ENCODE measurements around the gene PIK3AP1.

PIK3AP1 gene

DNA sequence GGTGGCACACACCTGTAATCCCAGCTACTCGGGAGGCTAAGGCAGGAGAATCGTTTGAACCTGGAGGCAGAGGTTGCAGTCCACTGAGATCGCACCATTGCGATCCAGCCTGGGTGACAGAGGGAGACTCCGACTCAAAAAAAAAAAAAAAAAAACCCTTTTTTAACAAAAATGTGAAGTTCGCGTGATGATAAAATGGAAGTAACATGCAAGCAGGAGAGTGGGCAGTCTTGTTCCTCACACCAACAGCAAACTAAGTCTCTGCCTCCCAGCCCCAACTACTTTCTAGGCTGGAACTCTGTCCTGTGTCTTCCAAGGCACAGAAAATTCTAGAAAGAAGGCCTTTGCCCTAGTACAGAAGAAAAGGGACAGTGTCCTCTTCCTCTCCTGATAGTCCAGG, 11.3 kb downstream of the PIK3AP1 start:
- peaks cover 5% of the 10 kb centered on the region for H3K27me3 Mint-ChIP-seq (ENCODE audit: low read depth, poor library complexity)
- peaks cover 8% of the 10 kb centered on the region for H3K4me1 Mint-ChIP-seq
- DNase-seq = no peak
- no peak for TF ChIP-seq CTCF (IDR thresholded peaks at IDR 0.05)
- no peak overlapping the region for H3K27ac Mint-ChIP-seq
- no peaks in the 10 kb centered on the region for H3K9me3 Mint-ChIP-seq
- H3K4me3 Mint-ChIP-seq = no peak overlapping the region
- H3K36me3 Mint-ChIP-seq (ENCODE audit: low read depth) = no peaks in the 10 kb centered on the region

GRCh38 chr10:96708456-96708855, 11.9 kb downstream of the PIK3AP1 start:
- peaks cover 8% of the 10 kb centered on the region for H3K4me1 Mint-ChIP-seq
- no peaks in the 10 kb centered on the region for H3K9me3 Mint-ChIP-seq
- no peak overlapping the region for H3K4me3 Mint-ChIP-seq
- H3K36me3 Mint-ChIP-seq (ENCODE audit: low read depth) = no peaks in the 10 kb centered on the region
- TF ChIP-seq CTCF (IDR thresholded peaks at IDR 0.05) = no peak
- no peak overlapping the region for H3K27ac Mint-ChIP-seq
- peaks cover 5% of the 10 kb centered on the region for H3K27me3 Mint-ChIP-seq (ENCODE audit: low read depth, poor library complexity)
- DNase-seq = no peak

- peaks cover 5% of the 10 kb centered on the region for H3K27me3 Mint-ChIP-seq (ENCODE audit: low read depth, poor library complexity)
- TF ChIP-seq CTCF (IDR thresholded peaks at IDR 0.05) = no peak
- no peak overlapping the region for H3K27ac Mint-ChIP-seq
Measured at GRCh38 chr10:96706331-96706853, 13.9 kb downstream of the PIK3AP1 start.

GRCh38 chr10:96705134-96705533, 15.2 kb downstream of the PIK3AP1 start:
- Mint-ChIP-seq H3K4me1 (peaks cover 29% of the 10 kb centered on the region), H3K36me3 (ENCODE audit: low read depth) (no peaks in the 10 kb centered on the region), H3K9me3 (no peaks in the 10 kb centered on the region), H3K27ac (no peak overlapping the region), H3K4me3 (no peak overlapping the region), H3K27me3 (ENCODE audit: low read depth, poor library complexity) (peaks cover 5% of the 10 kb centered on the region)
- no peak for DNase-seq
- TF ChIP-seq CTCF (IDR thresholded peaks at IDR 0.05) = no peak

More at GRCh38 chr10:96706331-96706853, 13.9 kb downstream of the PIK3AP1 start:
- no peaks in the 10 kb centered on the region for H3K9me3 Mint-ChIP-seq
- H3K4me1 Mint-ChIP-seq = peaks cover 16% of the 10 kb centered on the region
- H3K4me3 Mint-ChIP-seq = no peak overlapping the region
- no peak for DNase-seq
- no peaks in the 10 kb centered on the region for H3K36me3 Mint-ChIP-seq (ENCODE audit: low read depth)

DNA sequence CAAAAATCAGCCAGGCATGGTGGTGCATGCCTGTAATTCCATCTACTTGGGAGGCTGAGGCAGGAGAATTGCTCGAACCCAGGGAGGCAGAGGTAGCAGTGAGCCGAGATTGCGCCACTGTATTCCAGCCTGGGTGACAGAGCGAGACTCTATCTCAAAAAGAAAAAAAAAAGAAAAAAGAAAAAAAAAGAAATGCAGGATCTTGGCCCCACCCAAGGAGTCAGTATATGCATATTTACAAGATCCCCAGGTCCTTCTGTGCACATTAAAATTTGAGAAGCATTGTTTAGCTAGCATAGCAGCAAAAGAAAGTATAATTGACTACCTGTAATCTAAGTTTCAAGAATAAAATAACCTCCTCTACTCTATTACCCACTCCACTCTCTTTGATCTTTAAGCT, 15.8 kb downstream of the PIK3AP1 start:
- no peaks in the 10 kb centered on the region for H3K36me3 Mint-ChIP-seq (ENCODE audit: low read depth)
- H3K27me3 Mint-ChIP-seq (ENCODE audit: low read depth, poor library complexity) = peaks cover 5% of the 10 kb centered on the region
- no peak overlapping the region for H3K27ac Mint-ChIP-seq
- H3K9me3 Mint-ChIP-seq = no peaks in the 10 kb centered on the region
- H3K4me1 Mint-ChIP-seq = peaks cover 33% of the 10 kb centered on the region
- no peak overlapping the region for H3K4me3 Mint-ChIP-seq
- no peak for TF ChIP-seq CTCF (IDR thresholded peaks at IDR 0.05)
- no peak for DNase-seq

GRCh38 chr10:96703358-96703757, 17.0 kb downstream of the PIK3AP1 start:
- Mint-ChIP-seq H3K4me3 (no peak overlapping the region), H3K27me3 (ENCODE audit: low read depth, poor library complexity) (no peaks in the 10 kb centered on the region)

More at GRCh38 chr10:96703358-96703757, 17.0 kb downstream of the PIK3AP1 start:
- Mint-ChIP-seq H3K36me3 (ENCODE audit: low read depth) (no peaks in the 10 kb centered on the region), H3K9me3 (no peaks in the 10 kb centered on the region), H3K4me1 (peaks cover 34% of the 10 kb centered on the region), H3K27ac (no peak overlapping the region)
- no peak for DNase-seq
- TF ChIP-seq CTCF (IDR thresholded peaks at IDR 0.05) = no peak

Data from nephron progenitor cell (in vitro differentiated cells).